Keratinocyte (primary cell): ENCODE measurements around the gene CHD2.

Source experiments
- CTCF ChIP-seq, 3 experiments: IDR thresholded peaks in 1 of 3; conservative IDR thresholded peaks in 1 of 3; optimal IDR thresholded peaks in 1 of 3; 2 replicates in 2 of 3; 3 replicates in 1 of 3; pipeline versions ENCODE3 to v1.5.1; 2011; ENCODE audit warnings: low read length in 3 of 3, mild to moderate bottlenecking in 3 of 3, moderate library complexity in 2 of 3, control low read depth in 1 of 3, inconsistent platforms in 1 of 3; ENCODE audit not compliant: insufficient read depth in 2 of 3; ENCODE audit errors: extremely low read depth in 1 of 3
- EZH2 ChIP-seq: IDR thresholded peaks from one replicate; pipeline ENCODE4 v1.6.1; 2012; ENCODE audit warnings: inconsistent platforms, mild to moderate bottlenecking, low read length, moderate library complexity

GRCh38 chr15:93036951-93037819 lies 137.1 kb downstream of the CHD2 start:
- peak; percentile 12 to 58 (median 18) for TF ChIP-seq CTCF (optimal IDR thresholded peaks at IDR 0.05 in 1 of 3, IDR thresholded peaks at IDR 0.05 in 1 of 3, conservative IDR thresholded peaks at IDR 0.05 in 1 of 3; ENCODE audit: extremely low read depth in 1 of 3, insufficient read depth in 2 of 3, low read length in 3 of 3)
- TF ChIP-seq EZH2: no peak
